HL-60/S4 (cell line): ENCODE measurements around the gene PHKA2.

ENCODE experiments used
- in situ Hi-C: fragments of 300-500 bp; cut with MboI; formaldehyde crosslinking; loops from 2 replicates; pipeline ENCODE4 v1.14.3; 2022; ENCODE audit warnings: low sequenced_read_pairs

PHKA2 gene

DNA sequence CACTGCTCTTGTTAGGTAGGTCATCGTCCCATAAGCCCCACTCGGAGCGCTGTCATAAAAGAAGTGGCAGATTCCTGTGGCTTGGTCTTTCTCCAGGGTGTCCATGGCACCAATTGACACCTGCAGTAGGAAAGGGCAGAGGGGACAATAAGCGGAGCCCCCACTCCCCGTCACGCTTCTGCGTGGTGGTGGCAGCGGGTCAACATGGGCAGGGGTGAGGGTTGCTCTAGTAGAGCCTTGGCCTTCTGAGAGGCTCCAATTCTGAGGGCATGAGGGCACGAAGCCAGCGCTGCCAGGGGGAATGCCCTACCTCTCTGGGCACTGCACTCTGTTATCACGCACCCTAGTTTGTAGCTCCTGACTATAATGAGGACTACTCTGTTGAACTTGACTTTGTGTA, 90.4 kb downstream of the PHKA2 start:
- in situ Hi-C loops: no loop called here

DNA sequence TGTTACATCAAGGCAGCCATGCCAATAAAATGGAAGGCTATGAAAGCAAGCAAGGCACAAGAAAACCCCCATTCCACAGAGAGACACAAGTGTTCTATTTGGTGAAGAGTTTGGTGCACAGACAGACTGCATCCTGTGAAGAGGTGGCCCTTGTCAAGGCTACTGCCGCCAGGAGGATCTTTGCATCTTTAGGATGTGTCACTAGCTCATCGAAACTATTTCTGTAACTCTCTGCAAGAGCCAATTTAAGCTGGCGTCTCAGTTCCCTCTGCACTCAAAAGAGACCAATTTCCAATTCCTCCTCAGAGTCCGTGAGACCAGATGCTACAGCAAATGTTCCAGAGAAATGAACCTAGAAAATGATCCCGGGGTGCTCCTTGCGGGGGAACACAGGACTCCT, 91.0 kb downstream of the PHKA2 start:
- in situ Hi-C loops: no loop called here

DNA sequence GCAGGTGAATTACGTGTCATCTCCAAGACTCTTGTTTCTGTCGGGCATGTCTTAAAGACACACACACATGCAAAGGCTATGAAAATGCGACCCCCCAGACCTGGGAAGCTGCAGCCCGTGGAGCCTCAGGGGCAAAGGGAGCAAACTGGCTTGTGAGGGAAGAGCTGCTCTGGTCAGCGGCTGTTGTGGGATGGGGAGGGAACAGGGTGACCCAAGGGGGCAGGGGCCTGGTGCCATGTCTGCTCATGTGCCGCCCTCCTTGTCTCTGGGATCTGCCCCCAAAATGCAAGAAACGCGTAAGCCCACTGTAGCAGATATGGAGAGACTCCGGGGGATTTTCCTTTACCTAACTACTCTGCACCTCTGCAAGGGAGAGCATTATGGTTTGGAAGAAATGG, 92.4 kb downstream of the PHKA2 start:
- in situ Hi-C loops: no loop called here

DNA sequence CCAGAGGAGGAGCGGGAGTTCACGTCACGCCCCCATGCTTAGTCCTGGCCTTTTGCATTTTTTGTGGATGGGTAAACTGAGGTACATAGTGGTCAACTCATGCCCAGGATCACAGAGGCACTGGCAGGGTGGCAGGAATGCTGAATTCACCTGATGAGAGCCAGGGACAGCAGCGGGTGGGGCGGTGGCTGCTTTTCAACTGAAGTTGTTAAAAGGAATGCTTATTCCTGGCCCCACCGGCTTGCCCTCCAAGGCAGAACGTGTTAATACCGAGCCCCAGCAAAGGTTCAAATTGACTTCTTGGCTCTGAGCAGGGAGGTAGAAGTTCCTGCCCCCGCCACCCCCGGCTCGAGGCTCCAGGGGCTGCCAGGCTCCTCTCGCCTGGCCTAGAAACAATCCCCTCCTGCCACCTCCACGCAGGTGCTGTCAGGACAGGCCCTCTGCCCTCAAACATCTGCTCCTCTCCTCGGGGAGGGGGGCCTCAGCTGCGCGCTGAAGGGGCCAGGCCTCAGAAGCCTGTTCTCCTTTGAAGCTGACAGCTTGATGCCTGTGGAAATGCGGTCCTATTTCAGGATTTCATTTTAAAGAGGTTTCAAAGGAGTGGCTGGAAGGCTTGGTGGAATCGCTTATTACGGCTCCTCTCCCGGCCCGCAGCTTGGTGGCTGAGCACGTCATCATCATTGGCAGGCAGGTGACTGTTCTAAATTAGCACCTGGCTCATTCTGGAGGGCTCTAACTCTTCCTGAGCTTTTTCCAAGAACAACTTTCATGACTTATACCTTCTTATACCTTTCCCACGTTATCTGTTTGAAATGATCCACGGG, 93.0 kb downstream of the PHKA2 start:
- in situ Hi-C loops: no loop called here

DNA sequence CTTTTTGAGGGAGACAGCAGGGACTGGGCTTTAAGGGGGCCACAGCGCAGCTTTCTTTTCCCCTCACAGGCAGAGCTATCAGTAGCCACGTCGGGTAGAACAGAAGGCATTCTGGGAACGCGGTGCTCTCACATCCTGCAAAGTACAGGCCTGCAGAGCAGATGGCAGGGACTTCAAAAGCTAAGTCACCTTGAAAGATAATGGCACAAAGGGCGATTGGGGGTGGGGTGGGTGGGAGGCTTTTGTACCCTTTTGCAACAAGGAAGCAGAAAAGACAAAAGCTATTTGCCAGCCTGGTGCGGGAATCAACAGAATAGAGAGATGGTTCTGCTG, 93.9 kb downstream of the PHKA2 start:
- in situ Hi-C loops: no loop called here

DNA sequence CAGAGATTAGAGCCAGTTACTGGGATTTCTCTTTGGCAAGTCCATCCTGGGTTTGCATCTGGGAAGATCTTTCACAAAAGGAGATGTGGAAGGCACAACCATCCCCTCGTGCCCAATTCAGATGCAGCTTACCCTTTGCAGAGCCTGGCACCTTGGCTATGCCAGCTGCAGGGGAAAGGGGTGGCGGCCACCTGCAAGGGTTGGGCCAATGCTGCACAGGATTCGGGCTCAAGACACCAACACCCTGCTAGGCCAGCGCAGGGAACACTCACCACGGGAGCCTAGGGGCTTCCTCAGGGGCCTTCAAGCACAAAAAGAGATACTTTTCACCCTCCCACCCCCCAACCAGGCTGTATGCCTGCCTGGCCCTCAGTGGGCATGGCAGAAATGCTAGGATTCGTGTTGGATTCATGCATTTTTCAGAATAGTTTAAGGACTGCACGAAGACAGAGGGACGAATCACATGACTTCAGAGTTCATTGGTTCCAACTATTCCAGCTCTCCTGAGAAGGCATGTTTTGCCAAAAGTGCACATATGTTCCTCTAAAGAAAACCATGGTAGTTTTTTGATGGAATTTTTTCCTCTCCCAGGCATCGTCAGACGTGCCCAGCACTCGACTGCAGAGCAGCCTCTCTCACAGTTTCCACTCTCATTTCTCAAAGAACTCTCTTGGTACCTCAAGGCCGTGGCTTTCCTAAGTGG, 94.4 kb downstream of the PHKA2 start:
- in situ Hi-C loops: no loop called here

DNA sequence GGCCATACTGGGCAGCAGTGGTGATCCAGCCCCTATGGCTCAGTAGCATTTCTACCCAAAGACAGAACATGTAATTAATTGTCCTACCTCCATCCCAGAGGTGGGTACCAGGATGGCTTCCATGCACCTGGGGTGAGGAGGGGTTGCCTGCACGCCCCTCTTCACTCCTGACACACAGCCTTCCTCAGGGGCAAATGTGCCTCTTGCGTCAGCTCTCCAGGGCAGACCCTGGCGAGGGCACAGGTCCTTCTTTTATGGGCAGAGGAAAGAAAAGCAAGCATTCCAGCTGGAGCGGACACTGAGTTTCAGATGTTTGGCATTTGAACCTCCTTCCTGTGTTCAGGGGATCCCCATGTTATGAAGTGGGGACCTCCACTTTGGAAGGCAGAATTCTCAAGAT, 95.6 kb downstream of the PHKA2 start:
- in situ Hi-C loops: no loop called here

DNA sequence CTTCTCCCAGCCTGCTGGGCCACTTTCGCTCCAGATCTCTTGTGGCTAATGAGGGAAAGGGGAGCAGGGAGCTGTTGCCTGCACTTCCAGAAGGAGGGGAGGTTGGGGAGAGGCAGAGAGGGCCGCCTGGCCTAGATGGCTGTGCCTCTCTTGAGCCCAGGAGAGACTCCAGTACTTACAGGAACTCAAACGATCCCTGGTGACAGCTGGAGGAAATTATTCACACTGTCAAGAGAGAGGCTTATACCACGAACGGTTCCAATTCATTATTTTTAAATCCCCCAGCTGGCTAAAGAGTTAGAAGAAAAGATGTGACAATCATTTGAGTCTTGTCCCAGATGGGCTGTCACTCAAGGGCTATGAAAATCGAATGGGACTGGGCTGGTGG, 96.1 kb downstream of the PHKA2 start:
- in situ Hi-C loops: no loop called here

DNA sequence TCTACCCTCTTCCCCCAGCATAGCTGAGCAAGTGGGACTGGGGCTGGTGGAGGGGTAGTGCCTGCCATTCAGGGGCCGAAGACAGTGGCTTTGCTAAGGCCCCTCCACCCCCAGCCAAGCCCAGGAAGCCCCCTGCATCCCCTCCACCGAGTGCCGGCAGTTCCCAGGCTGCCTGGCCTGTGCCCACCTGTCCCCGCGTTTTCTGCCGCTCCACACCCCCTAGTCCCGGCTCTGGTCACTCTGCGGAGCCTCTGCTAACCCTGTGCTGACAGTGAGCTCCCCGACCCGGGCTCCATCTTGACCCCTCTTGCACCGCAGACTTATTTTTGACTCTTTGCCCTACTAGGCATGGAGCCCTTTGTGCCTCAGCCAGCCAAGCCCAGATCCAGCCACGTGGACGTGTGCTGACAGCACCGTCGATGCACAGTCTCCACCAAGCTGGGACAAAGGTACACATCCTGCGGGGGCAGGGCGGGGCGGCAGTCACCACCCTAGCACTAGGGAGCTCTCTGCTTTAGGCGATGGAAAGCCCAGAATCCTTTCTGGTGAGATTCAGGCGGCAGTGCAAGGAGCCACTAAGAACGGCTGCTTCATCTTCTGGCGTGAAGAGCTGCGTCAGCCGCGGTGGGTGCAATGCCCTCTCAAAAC, 96.6 kb downstream of the PHKA2 start:
- in situ Hi-C loops: no loop called here

DNA sequence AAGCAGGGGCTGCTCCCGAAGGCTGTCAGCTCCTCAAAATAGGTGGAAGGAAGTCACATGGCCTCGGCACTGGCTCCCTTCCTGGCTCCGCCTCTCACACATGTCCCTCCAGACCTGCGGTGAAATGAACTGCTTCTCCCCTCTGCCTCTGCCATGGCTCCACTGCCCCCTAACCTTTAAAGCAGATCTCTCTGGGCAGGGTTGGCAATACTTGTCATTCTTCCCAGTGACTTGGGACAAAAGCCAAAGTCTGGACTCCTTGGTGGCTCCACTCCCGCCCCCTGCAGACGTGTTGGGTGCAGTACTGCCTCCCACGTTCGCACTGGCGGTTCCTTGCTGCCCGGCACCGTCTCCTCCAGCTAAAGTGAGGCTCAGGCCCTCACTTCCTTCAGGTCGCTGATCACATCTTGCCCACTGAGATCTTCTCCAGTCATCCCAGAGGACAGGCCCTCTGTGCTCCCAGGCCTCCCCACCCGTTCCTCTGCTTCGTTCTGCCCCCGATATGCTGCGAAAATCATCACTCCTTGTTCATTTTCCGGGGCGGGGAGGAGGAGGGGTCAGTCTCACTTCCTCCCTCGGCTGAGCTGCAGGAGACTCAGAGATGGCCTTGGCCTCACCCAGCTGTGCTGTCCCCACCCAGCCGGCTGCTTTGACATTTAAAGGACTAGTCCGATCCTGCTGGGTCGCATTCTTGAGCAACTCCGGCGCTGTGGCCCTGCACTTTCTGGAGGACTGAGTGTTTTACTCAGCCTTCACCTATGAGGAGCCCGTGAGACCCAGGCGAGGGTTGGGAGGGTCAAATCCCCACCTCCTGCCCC, 97.4 kb downstream of the PHKA2 start:
- in situ Hi-C loops: no loop called here

DNA sequence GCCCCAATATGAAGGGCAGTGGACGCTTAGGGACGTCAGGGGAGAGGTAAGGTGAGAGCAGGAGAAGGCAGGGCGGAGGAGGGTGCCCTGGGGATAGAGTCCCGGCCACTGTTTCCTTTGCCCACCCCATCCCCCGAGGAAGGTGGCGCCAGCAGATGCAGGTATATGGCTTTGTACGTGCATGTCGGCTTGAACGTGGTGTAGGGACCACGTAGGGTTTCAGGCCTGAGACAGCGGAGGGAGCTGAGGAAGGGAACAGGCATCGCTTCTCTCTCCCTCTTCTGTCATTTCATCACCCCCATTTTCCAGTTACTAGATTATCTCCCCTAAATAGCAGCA, 97.9 kb downstream of the PHKA2 start:
- in situ Hi-C loops: no loop called here

DNA sequence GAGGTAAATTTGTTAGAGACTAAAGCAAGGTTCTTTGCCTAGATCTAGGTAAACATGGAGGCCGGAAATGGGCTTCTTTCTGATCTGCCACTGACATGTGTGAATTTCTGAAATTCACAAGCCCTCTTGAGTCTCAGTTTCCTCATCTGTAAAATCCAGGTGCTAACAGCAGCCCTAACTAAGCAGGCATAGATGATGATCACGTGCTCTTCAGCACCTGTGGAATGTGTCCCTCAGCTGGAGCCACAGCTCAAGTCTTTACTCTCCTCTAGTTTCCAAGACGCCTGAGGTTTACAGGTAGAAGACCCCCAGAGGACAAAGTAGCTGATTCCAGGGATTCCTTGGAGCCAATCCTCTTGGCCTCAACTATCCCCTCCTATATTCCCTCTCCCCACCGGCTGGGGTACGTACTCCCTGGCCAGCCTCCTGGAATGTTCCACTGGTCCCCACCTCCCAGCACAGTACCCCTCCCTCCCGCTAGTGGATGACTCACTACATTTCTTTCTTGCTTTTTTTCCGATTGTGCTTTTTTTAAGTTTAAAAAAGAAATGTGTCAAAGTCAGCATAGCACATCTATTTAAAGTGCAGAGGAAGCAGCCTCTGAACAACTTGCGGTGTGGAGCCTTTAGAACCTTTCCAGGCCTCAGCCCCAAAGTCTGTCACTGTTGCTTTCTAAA, 98.4 kb downstream of the PHKA2 start:
- in situ Hi-C loops: no loop called here

DNA sequence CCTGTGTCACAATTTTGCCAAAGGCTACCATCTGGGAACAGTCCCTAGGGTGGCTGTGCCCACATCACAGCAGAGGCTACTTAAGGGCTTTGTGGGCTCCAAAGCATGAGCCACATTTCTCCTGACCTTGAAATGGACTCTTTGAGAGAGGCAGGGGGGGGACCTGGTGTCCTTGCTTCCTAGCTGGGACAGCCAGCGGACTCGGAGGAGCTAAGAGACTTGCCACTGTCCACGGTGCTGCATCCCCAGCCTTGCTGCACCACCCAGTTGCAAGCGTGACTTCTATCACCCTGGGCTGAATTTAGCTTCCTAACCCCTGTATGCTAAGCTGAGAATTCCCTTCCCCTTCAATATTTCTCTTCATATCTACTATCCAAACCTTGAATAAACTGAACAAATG, 99.0 kb downstream of the PHKA2 start:
- in situ Hi-C loops: no loop called here

DNA sequence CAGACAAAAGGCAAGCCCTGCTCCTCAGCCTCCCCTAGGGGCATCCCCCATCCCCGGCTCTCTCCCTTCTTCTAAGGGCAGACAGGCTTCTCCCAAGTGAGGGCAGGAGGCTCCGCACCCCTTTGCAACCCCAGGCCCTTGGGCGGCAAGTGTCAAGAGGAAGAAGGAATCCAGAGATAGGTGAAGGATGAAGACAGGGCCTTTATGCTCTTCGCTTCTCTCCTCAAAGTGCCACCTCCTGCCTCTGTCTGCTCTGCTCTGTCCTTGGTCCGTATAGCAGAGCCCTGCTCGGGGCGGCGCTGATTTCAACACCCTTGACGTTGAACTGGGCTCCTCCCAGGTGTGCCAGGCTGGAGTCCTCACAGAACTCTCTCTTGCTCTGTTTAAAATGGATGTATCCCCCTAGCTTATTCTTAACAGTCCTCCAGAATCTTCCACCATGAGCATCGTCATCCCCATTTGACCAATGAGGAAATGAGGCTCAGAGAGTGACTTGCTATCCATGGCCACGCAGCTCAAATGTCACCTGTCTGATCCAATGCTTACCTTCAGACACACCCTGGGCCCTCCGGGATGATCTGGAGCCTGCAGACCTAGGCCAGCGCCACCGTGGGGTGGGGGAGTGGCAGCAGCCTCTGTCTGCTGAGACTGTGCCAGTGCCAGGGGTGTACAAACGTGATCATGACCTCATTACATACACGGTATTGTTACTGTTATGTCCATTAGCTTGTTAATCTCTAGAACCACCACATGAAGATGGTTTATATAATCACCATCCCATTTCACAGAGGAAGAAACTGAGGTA, 99.8 kb downstream of the PHKA2 start:
- in situ Hi-C loops: no loop called here

DNA sequence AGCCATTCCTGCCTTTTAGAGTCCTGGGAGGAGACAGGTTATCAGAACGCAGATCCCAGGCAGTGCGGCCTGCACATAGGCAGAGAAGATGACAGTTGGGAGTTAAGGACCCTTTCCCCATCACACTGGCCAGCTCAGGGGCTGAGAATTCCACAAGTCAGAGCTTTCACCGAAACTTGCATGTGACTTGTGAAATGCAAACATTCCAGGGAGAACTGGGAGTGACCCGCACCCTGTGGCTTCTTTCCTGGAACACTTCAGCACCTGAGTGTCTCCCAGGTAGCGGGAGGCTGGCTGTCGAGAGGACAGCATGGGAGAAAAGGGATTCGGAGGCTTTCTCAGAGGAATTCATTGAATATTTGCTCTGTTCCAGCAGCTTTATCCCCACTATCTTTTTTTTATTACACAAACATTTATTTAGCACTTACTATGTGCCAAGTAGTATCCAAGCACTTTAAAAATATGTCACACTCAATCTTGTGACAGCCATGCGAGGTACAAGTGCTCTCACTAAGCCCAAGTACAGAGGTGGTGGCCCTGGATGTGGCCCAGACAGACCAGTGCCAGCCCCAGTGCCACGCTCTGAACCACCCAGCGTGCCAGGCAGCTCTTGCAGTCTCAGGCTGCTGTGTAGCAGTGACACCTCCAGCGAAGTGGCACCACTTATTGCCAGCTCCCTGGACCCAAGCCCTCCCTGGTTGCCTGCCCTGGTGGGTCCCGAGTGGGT, 100.5 kb downstream of the PHKA2 start:
- in situ Hi-C loops: no loop called here

DNA sequence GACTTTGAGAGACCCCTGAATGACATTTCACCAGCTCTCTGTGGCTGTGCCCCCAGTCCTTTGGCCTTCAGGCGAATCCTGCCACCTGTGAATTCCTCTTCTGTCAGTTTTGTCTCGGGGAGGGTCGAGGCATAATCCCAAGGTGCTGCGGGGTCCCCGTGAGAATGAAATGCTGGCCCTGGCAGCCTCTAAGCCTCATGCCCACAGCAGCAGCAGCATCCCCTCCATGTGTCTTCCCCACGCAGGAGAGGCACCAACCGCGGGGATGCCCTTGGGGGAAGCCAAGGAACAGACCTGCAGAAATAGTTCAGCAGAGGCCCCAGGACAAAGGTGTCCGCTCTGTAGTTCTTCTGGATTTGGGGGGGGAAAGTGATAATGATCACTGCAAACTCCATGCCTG, 104.8 kb downstream of the PHKA2 start:
- in situ Hi-C loops: no loop called here

DNA sequence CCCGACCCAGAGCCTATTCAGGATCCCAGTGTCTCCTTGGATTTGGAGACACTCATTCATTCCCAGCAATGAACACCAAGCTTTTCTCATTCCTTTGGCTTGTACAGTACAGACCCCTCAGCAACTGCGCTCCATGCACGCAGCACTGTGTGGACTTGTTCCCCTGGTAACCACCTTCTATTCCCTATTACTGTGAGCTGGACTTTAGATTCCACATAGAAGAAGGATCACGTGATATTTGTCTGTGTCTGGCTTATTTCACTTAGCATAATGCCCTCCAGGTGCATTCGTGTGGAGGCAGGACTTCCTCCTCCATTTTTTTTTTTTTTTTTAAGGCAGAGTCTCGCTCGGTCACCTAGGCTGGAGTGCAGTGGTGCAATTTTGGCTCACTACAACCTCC, 106.4 kb downstream of the PHKA2 start:
- in situ Hi-C loops: no loop called here

DNA sequence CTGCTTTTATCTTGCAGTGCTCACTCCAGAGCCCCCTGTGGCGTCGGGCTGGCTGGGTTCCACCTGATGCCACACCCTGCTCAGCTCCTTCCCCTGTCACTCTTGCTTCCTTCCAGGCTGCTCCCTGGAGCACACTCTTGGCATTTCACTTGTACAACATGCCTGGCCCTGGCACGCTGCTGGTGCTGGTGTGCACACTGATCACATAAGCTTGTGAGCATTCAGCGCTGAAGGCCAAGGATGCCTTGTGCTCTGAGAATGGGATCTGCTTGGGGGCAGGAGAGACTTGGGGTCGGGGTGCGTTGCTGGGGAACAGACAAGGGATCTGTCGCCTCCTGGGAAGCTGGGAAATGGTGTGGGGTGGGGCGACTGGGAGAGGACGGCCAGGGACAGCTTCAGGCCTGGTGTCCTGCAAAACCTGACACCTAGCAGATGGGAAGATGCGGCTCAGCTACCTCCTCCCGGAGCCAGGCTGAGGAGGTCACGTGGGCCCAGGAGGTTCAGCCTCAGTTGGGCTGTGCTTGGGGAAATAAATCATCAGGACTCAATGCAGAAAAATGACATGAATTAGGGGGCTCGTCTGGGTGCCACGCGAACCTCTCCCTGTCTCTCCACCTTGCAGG, 108.5 kb downstream of the PHKA2 start:
- in situ Hi-C loops: no loop called here
